Activated CD4-positive, alpha-beta T cell treated with anti-CD3 and anti-CD28 coated beads, Interleukin-2, Interleukin-4, amounts not matched to agents 100 ng/mL and 50 ng/mL, durations not matched to agents 16 hours and 8 hours (primary cell): ENCODE data around the gene PSMB4.

Experiments
- DNase-seq: peaks from one replicate; pipeline ENCODE4 v3.0.0-alpha.2; 2020; ENCODE audit warnings: low spot score

The PSMB4 gene

GRCh38 chr1:151443846-151444782, 44.7 kb downstream of the PSMB4 start:
- peak; percentile 82 for DNase-seq

GRCh38 chr1:151444783-151445177, 45.4 kb downstream of the PSMB4 start:
- DNase-seq: no peak

- no peak for DNase-seq
These were observed 48.3 kb downstream of the PSMB4 start for GRCh38 chr1:151447696-151448095.
